Activated CD8-positive, alpha-beta memory T cell treated with anti-CD3 and anti-CD28 coated beads, Interleukin-2, amount 10 ng/mL, durations not matched to agents 7 days and 5 days (primary cell): ENCODE results near the gene COX10. TPM values are rescaled to one million over a fixed set of nuclear protein-coding genes. Genes with fewer than 3 reads are reported as not detected.
"Not testable (repeated sequence)": the region's sequence is repeated elsewhere in the genome, so short reads cannot be mapped to it uniquely, and the experiment has no call there.

Source experiments
- ATAC-seq: fragments of 150-1000 bp; cut with Tn5 transposase; one replicate; pipeline ENCODE4 v1.10.0; 2021; ENCODE audit warnings: moderate library complexity
- CTCF ChIA-PET: fragments of 350-600 bp; sonication (Branson Sonifier 250); formaldehyde crosslinking; loops from one replicate; lab custom pipeline; 2021; ENCODE audit warnings: antibody characterized with exemption; lab: Charles Lee
- DNase-seq: peaks from one replicate; pipeline ENCODE4 v3.0.0-alpha.2; 2020
- H3K27ac Mint-ChIP-seq: one replicate; pipeline ENCODE4 v1.8.0; 2021; ENCODE audit warnings: mild to moderate bottlenecking, mixed read lengths
- H3K27me3 Mint-ChIP-seq: one replicate; pipeline ENCODE4 v1.8.0; 2021; ENCODE audit warnings: mixed read lengths
- H3K36me3 Mint-ChIP-seq: one replicate; pipeline ENCODE4 v1.8.0; 2021; ENCODE audit warnings: mild to moderate bottlenecking, mixed read lengths
- H3K4me1 Mint-ChIP-seq: one replicate; pipeline ENCODE4 v1.8.0; 2021; ENCODE audit warnings: mixed read lengths
- H3K4me3 Mint-ChIP-seq: one replicate; pipeline ENCODE4 v1.8.0; 2021; ENCODE audit warnings: mild to moderate bottlenecking, moderate library complexity, mixed read lengths
- H3K9me3 Mint-ChIP-seq: one replicate; pipeline ENCODE4 v1.8.0; 2022; ENCODE audit warnings: low read depth, mixed read lengths
- total RNA-seq, 2 experiments: library from RNA; stranded (reverse); gene quantifications; one replicate each; pipeline ENCODE4 v1.2.3, GENCODE V29; 2021

COX10 gene
- total RNA-seq, 2 experiments from 2014 or later = 20.3 to 29.7 TPM

DNA sequence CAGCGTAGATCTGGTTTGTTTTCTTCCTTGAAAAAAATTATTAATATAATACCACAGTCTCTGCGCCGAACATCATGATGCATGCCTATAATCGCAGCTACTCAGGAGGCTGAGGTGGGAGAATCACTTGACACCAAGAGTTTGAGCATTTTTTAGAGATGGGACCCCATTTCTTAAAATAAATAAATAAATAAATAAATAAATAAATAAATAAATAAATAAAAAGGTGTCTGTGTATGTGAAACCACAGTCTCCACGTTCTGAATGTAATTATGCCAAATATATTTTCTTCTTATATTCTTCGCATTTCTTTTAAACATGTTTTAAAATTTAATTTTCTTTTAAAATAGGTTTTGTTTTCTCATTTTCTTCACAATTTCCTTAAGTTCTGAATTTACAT, 112.8 kb downstream of the COX10 start:
- H3K27me3 Mint-ChIP-seq, H3K4me1 Mint-ChIP-seq, H3K27ac Mint-ChIP-seq, H3K9me3 Mint-ChIP-seq, H3K36me3 Mint-ChIP-seq, DNase-seq, ATAC-seq, CTCF ChIA-PET, H3K4me3 Mint-ChIP-seq: not testable (repeated sequence)

DNA sequence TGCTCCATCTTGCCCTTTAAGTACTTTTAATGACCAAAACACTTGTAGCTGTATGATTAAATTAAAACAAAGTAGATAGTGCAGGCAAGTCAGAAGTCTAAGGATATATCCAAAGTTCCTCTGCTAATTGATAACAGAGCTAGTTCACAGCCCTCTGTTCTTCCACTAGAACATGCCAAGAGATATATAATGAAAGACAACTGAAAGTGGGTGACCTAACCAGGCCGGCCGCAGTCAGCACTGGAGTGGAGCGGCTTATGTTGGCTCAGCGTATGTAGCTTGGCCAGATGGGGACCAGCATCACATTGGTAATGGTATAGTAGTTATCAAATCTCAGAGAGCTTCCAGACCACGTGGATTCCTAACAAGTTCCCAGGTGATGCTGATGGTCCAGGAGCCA, 115.2 kb downstream of the COX10 start:
- ATAC-seq, H3K27ac Mint-ChIP-seq, CTCF ChIA-PET, DNase-seq, H3K4me1 Mint-ChIP-seq, H3K9me3 Mint-ChIP-seq, H3K4me3 Mint-ChIP-seq, H3K27me3 Mint-ChIP-seq, H3K36me3 Mint-ChIP-seq: not testable (repeated sequence)

DNA sequence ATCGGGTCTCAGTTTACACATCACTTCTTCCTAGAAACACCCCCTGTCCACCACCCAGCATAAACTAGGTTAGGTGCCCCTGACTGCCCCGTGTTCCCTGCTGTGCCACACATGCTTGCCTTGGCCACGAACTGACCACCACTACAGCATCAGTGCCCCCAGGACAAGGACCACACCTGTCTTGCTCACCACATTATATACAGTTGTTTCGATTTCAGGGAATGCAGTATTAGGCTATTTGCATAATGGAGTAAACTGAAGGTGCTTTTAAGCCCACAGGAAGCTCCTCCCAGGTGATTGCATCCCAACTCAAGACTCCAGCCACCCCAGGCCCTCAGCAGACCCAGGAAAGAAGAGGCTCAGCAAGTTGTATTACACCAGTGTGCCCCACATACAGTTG, 117.1 kb downstream of the COX10 start:
- H3K27me3 Mint-ChIP-seq, H3K4me3 Mint-ChIP-seq, ATAC-seq, H3K27ac Mint-ChIP-seq, CTCF ChIA-PET, H3K9me3 Mint-ChIP-seq, DNase-seq: not testable (repeated sequence)
- H3K36me3 Mint-ChIP-seq = peaks cover 16% of the 10 kb centered on the region
- peaks cover 16% of the 10 kb centered on the region for H3K4me1 Mint-ChIP-seq

DNA sequence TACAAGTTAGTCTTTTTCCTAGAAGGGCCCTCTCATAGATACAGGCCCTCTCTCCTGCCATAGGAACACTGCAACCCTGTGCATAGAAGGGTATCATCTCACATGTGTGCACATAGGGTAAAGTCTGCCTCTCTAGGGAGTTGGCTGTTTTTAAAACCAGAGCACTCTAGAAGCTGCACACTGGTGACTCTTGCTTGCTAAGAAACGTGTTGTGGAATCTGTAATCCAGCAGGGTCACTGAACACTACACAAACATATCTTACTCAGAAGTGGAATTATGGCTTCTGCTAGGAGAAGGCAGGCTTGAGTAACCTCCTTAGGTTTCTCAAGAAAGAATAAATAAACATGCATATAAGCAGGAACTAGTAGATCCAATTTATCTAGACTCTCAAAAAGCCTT, 121.5 kb downstream of the COX10 start:
- H3K9me3 Mint-ChIP-seq, CTCF ChIA-PET, H3K4me3 Mint-ChIP-seq, DNase-seq, ATAC-seq, H3K27ac Mint-ChIP-seq, H3K27me3 Mint-ChIP-seq: not testable (repeated sequence)
- H3K4me1 Mint-ChIP-seq = peaks cover 43% of the 10 kb centered on the region
- H3K36me3 Mint-ChIP-seq = peaks cover 22% of the 10 kb centered on the region

DNA sequence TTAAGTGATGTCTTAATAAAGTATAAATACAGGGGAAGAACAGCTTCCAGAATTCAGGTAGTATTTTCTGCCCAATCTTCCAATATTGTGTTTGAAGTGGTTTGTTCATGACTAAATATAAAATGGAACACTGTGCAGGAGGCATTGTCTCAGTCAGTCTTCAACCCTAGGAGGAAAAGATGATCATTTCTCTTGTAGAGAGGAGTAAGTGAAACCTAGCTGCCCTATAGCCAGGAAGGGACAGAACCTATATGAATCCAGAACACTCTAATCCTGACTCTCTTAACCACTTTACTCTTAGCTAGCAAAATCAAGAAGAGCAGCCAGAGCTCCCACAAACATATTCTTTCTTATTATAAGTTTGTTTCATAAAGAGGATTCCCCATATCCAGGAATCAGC, 122.2 kb downstream of the COX10 start:
- H3K9me3 Mint-ChIP-seq, CTCF ChIA-PET, H3K4me3 Mint-ChIP-seq, ATAC-seq, H3K27me3 Mint-ChIP-seq, H3K27ac Mint-ChIP-seq, DNase-seq: not testable (repeated sequence)
- Mint-ChIP-seq H3K4me1 (peaks cover 50% of the 10 kb centered on the region), H3K36me3 (peaks cover 22% of the 10 kb centered on the region)

DNA sequence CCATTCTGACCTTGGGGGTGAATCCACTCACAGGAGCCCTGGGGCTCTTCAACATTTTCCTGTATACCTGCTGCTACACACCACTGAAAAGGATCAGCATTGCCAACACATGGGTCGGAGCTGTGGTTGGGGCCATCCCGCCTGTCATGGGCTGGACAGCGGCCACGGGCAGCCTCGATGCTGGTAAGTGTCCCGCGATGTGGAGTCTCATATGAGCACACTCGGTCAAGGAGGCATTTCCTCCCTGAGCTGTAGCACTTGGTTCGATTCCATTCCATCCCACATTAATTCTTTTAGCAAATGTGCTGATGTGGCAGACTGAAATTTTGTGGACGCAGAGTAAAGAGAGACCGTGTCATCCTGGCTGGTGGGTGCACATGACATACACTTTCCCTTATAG, 122.7 kb downstream of the COX10 start:
- DNase-seq, H3K9me3 Mint-ChIP-seq, ATAC-seq, H3K27me3 Mint-ChIP-seq, CTCF ChIA-PET: not testable (repeated sequence)
- Mint-ChIP-seq H3K4me1 (peaks cover 55% of the 10 kb centered on the region), H3K36me3 (peaks cover 26% of the 10 kb centered on the region), H3K27ac (peak overlapping the region; percentile 72), H3K4me3 (peak overlapping the region; percentile 23)

DNA sequence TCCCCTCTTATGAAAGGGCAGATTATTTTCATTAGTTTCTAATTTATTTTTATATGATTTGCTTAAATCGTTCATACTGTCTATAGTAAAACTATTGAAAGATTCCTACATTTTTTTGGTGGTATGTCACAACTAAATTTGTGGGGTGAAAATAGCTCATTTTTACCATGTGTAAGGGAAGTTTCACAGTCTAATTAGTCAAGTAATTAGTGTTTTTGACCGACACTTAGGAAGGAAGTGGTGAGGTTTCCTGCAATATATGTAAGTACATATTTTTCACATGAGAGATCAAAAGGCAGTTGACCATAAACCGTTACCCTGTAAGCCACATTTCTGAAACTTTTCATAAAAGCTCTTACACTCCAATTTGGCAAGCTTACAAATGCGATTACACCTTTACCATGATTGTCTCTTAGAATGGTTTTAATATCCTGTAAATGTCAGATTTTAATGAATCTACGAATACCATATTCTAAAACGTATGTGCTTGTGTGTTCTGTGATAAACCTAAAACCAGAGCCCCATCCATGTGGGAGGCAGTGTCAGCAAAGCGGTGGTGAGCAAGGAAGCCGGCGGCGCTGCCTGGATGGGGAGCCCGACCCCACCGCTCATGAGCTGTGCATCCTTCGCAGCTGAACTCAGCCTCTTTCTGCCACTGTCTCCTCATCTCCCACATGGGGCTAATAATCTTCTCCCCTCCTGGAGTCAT, 123.5 kb downstream of the COX10 start:
- ATAC-seq (peak; percentile 43), DNase-seq (peak; percentile 54)
- Mint-ChIP-seq H3K36me3 (peaks cover 26% of the 10 kb centered on the region), H3K4me1 (peaks cover 62% of the 10 kb centered on the region), H3K27ac (peak overlapping the region; percentile 89), H3K4me3 (peak overlapping the region; percentile 48)
- H3K9me3 Mint-ChIP-seq, H3K27me3 Mint-ChIP-seq, CTCF ChIA-PET: not testable (repeated sequence)

DNA sequence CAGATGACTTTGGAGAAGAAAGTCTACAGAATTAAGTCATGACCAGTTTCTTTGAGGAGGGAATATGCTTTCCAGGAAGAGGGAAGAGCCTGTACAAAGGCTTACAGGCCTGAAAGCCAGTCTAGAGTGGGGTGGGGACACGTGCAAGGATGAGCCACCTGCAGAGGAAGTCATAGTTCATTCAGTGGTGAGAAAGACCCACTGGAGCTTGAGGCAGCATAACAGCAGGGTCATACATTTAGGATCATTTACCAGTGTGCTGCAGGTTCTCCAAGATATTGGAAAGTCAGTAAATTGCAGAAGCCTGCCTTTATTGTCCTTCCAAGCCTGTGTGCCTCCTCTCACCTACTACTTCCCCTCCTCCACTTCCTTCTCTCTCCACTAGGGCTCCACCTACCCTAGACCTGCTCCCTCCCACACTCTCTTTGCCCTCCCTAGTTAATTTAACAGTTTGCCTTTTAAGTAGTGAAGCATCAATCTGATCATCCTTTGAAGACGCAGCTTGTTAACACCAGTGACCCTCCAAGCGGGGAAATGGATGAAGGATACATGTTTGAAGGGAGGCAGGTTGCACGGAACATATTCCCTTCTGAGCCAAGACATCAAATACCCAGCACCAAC, 127.2 kb downstream of the COX10 start:
- CTCF ChIA-PET = interaction anchor here (0.9 to 1.6 kb wide), 4 partner anchors 9 to 106 kb away, joined by 3 to 6 read pairs (median 4); no protein-coding TSS in a partner anchor
- peak overlapping the region; percentile 86 for H3K27ac Mint-ChIP-seq
- ATAC-seq (peak; percentile 38), DNase-seq (no peak)
- H3K9me3 Mint-ChIP-seq = no peaks in the 10 kb centered on the region
- peaks cover 84% of the 10 kb centered on the region for H3K4me1 Mint-ChIP-seq
- H3K4me3 Mint-ChIP-seq = peak overlapping the region; percentile 14
- H3K27me3 Mint-ChIP-seq = no peaks in the 10 kb centered on the region
- peaks cover 29% of the 10 kb centered on the region for H3K36me3 Mint-ChIP-seq

DNA sequence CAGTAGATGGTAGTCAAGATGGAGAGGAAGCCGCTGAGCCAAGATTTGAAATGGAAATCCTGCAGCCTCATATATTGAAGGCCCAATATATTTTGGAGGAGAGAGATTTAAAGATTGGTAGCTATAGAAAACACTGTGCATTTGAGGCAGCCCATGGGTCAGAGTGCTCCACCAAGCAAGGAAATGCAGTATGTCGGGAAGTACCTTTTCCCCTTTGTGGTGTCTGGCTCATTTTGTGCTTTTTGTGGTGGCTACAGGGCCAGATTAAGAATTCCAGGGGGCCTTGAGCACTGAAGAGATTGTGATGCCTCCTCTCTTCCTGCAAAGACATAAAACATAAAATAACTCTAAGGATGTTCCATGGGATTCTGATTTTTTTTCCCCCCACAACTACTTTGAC, 127.8 kb downstream of the COX10 start:
- DNase-seq (no peak), ATAC-seq (no peak)
- Mint-ChIP-seq H3K9me3 (no peaks in the 10 kb centered on the region), H3K4me3 (peak overlapping the region; percentile 14), H3K36me3 (peaks cover 27% of the 10 kb centered on the region), H3K27ac (peak overlapping the region; percentile 86), H3K4me1 (peaks cover 86% of the 10 kb centered on the region), H3K27me3 (no peaks in the 10 kb centered on the region)
- CTCF ChIA-PET = interaction anchor here (0.7 to 1.6 kb wide), 5 partner anchors 9 to 128 kb away, joined by 3 to 6 read pairs (median 4); partner anchors contain the start of genes COX10 and HS3ST3B1

DNA sequence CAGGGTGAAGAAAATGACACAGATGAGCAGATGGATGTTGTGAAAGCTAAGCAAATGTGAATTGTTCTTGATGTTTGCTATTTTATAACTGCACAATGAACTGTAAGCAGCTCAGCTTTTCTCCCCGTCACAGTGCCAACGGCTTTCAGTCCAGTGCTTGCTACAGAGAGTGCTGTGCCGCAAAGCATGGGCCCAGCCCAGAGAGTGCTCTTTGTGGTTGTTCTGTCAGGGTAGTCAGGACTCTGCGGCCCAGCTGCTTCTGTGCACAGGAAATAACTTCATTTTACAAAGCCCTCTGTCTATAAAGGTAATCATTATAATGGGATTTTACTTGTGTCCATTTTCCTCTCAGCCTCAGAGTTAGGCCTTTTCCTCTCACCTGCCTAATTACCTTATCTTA, 128.3 kb downstream of the COX10 start:
- peaks cover 87% of the 10 kb centered on the region for H3K4me1 Mint-ChIP-seq
- DNase-seq (peak; percentile 83), ATAC-seq (peak; percentile 52)
- no peaks in the 10 kb centered on the region for H3K9me3 Mint-ChIP-seq
- H3K27me3 Mint-ChIP-seq = no peaks in the 10 kb centered on the region
- H3K27ac Mint-ChIP-seq = peak overlapping the region; percentile 86
- peak overlapping the region; percentile 14 for H3K4me3 Mint-ChIP-seq
- CTCF ChIA-PET = interaction anchor here (0.7 to 1.6 kb wide), 5 partner anchors 8 to 128 kb away, joined by 3 to 6 read pairs (median 4); partner anchors contain the start of genes COX10 and HS3ST3B1
- peaks cover 24% of the 10 kb centered on the region for H3K36me3 Mint-ChIP-seq

DNA sequence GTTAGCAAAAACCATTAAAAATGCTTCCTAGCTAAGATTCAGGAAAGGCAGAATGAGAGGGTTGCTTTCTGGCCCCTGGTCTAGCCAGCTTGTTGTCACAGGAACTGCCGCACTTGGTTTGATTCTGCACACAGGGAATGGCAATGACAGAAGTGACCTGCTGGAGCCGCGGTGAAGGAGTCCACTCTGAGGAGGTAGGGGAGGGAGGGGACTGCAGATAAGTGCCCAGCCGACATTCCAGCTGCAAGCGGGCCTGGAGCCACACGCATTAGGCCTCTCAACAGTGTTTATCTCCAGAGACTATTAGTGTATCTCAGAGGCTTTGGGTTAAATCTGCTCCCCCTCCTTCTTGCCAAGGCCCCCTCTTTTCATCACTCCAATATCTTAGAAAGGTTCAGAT, 128.7 kb downstream of the COX10 start:
- CTCF ChIA-PET = interaction anchor here (0.7 to 1.6 kb wide), 4 partner anchors 103 to 128 kb away, joined by 3 to 6 read pairs (median 4); partner anchors contain the start of genes COX10 and HS3ST3B1
- Mint-ChIP-seq H3K27ac (peak overlapping the region; percentile 86), H3K4me1 (peaks cover 89% of the 10 kb centered on the region), H3K27me3 (no peaks in the 10 kb centered on the region), H3K9me3 (no peaks in the 10 kb centered on the region), H3K4me3 (peak overlapping the region; percentile 14), H3K36me3 (peaks cover 27% of the 10 kb centered on the region)
- DNase-seq (no peak), ATAC-seq (no peak)

DNA sequence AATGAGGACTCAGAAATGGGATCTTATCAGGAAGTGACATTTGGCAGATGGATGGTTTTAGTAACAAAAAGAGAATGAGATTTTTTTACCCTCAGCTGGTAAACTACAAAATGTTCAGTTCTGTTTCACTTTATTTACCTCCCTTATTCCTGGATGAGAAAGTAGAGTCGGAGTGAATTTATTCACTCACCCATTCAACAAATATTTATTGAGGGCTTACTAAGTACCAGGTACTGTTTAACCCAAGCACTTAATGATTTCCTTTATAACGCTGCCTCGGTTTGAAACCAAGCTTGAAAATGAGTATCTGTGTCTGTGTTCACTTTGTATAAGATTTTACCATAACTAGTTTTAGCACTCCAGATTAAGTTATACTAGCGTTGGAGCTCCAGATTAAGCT, 129.3 kb downstream of the COX10 start:
- Mint-ChIP-seq H3K4me1 (peaks cover 90% of the 10 kb centered on the region), H3K27ac (peak overlapping the region; percentile 86), H3K4me3 (no peak overlapping the region), H3K36me3 (peaks cover 29% of the 10 kb centered on the region), H3K9me3 (no peaks in the 10 kb centered on the region), H3K27me3 (no peaks in the 10 kb centered on the region)
- ATAC-seq = no peak
- DNase-seq = no peak
- CTCF ChIA-PET = interaction anchor here (0.8 to 2.7 kb wide), 3 partner anchors 101 to 104 kb away, joined by 3 to 15 read pairs (median 4); partner anchors contain the start of gene HS3ST3B1

DNA sequence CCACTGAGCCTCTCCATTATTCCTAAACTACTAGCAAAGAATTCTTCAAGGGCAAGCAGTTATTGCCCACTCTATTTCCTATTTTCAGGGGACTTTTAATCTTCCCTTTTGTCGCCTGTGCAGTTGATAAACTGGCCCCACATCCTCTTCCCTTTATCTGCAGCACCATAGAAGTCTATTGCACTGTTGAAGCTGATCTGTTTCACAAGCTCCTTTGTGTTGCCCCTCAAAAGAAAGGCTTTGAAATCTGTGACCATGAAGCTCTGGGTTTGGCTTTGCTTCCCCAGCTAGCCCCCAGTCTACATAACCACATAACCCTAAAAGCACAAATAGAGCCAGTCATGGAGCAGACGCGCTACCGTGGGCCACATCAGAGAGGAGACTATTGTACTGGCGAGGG, 130.3 kb downstream of the COX10 start:
- H3K4me3 Mint-ChIP-seq = no peak overlapping the region
- peak overlapping the region; percentile 70 for H3K27ac Mint-ChIP-seq
- CTCF ChIA-PET = interaction anchor here (0.8 to 2.7 kb wide), 3 partner anchors 100 to 103 kb away, joined by 3 to 15 read pairs (median 4); partner anchors contain the start of gene HS3ST3B1
- no peak for DNase-seq
- H3K36me3 Mint-ChIP-seq = peaks cover 32% of the 10 kb centered on the region
- ATAC-seq = no peak
- H3K27me3 Mint-ChIP-seq = no peaks in the 10 kb centered on the region
- H3K4me1 Mint-ChIP-seq = peaks cover 97% of the 10 kb centered on the region
- no peaks in the 10 kb centered on the region for H3K9me3 Mint-ChIP-seq
